ENCODE data around the gene DDX42.
A peak's percentile ranks its signal among the peaks of the same experiment; 100 is the strongest.
"Not testable (repeated sequence)": the region's sequence is repeated elsewhere in the genome, so short reads cannot be mapped to it uniquely, and the experiment has no call there.

DDX42 gene

GRCh38 chr17:63796375-63796774 is 22.4 kb downstream of the DDX42 start:
- not testable (repeated sequence) for H3K4me3 ChIP-seq (ENCODE audit: low read depth in 1 of 5, low read length in 5 of 5); H3K9me3 ChIP-seq (ENCODE audit: control insufficient read depth in 5 of 5, low read length in 5 of 5); H3K27me3 ChIP-seq (ENCODE audit: control insufficient read depth in 5 of 5, insufficient read depth in 4 of 5, low read length in 5 of 5); H3K4me1 ChIP-seq (ENCODE audit: control insufficient read depth in 5 of 5, insufficient read depth in 5 of 5, low read length in 5 of 5); H3K27ac ChIP-seq (ENCODE audit: low read depth, low read length); H3K9ac ChIP-seq (ENCODE audit: low read length in 5 of 5)
- H3K36me3 ChIP-seq (ENCODE audit: control insufficient read depth in 5 of 5, insufficient read depth in 5 of 5, low read length in 5 of 5), result peaks cover 57 to 93% (median 77%) of the 10 kb centered on the region in 5 donors

- no peaks in the 10 kb centered on the region for H3K27me3 ChIP-seq (ENCODE audit: control insufficient read depth in 5 of 5, insufficient read depth in 4 of 5, low read length in 5 of 5)
- H3K9me3 ChIP-seq (ENCODE audit: control insufficient read depth in 5 of 5, low read length in 5 of 5), result no peaks in the 10 kb centered on the region
- no peak overlapping the region for H3K9ac ChIP-seq (ENCODE audit: low read length in 5 of 5)
- no peaks in the 10 kb centered on the region for H3K4me1 ChIP-seq (ENCODE audit: control insufficient read depth in 5 of 5, insufficient read depth in 5 of 5, low read length in 5 of 5)
- no peak overlapping the region for H3K4me3 ChIP-seq (ENCODE audit: low read depth in 1 of 5, low read length in 5 of 5)
- no peak overlapping the region for H3K27ac ChIP-seq (ENCODE audit: low read depth, low read length)
- H3K36me3 ChIP-seq (ENCODE audit: control insufficient read depth in 5 of 5, insufficient read depth in 5 of 5, low read length in 5 of 5), result peaks cover 56 to 97% (median 77%) of the 10 kb centered on the region in 5 donors
These were observed 24.7 kb downstream of the DDX42 start for GRCh38 chr17:63798572-63799106.

- Histone ChIP-seq H3K4me1 (ENCODE audit: control insufficient read depth in 5 of 5, insufficient read depth in 5 of 5, low read length in 5 of 5) (peaks cover 0 to 3% (median 0%) of the 10 kb centered on the region in 5 donors), H3K36me3 (ENCODE audit: control insufficient read depth in 5 of 5, insufficient read depth in 5 of 5, low read length in 5 of 5) (peaks cover 55 to 91% (median 69%) of the 10 kb centered on the region in 5 donors), H3K4me3 (ENCODE audit: low read depth in 1 of 5, low read length in 5 of 5) (no peak overlapping the region)
These were observed 26.8 kb downstream of the DDX42 start for GRCh38 chr17:63800783-63801182.

GRCh38 chr17:63804328-63804727 is 30.4 kb downstream of the DDX42 start:
- no peak overlapping the region for H3K4me3 ChIP-seq (ENCODE audit: low read depth in 1 of 5, low read length in 5 of 5)
- H3K36me3 ChIP-seq (ENCODE audit: control insufficient read depth in 5 of 5, insufficient read depth in 5 of 5, low read length in 5 of 5), result peaks cover 55 to 90% (median 74%) of the 10 kb centered on the region in 5 donors
- H3K9ac ChIP-seq (ENCODE audit: low read length in 5 of 5), result no peak overlapping the region
- no peaks in the 10 kb centered on the region for H3K9me3 ChIP-seq (ENCODE audit: control insufficient read depth in 5 of 5, low read length in 5 of 5)
- no peaks in the 10 kb centered on the region for H3K27me3 ChIP-seq (ENCODE audit: control insufficient read depth in 5 of 5, insufficient read depth in 4 of 5, low read length in 5 of 5)
- H3K4me1 ChIP-seq (ENCODE audit: control insufficient read depth in 5 of 5, insufficient read depth in 5 of 5, low read length in 5 of 5), result peaks cover 0 to 3% (median 0%) of the 10 kb centered on the region in 5 donors
- H3K27ac ChIP-seq (ENCODE audit: low read depth, low read length), result no peak overlapping the region

More at GRCh38 chr17:63800783-63801182, 26.8 kb downstream of the DDX42 start:
- no peaks in the 10 kb centered on the region for H3K9me3 ChIP-seq (ENCODE audit: control insufficient read depth in 5 of 5, low read length in 5 of 5)
- no peaks in the 10 kb centered on the region for H3K27me3 ChIP-seq (ENCODE audit: control insufficient read depth in 5 of 5, insufficient read depth in 4 of 5, low read length in 5 of 5)
- no peak overlapping the region for H3K9ac ChIP-seq (ENCODE audit: low read length in 5 of 5)
- H3K27ac ChIP-seq (ENCODE audit: low read depth, low read length), result no peak overlapping the region

GRCh38 chr17:63805591-63805990 is 31.6 kb downstream of the DDX42 start:
- peaks cover 0 to 3% (median 0%) of the 10 kb centered on the region in 5 donors for H3K4me1 ChIP-seq (ENCODE audit: control insufficient read depth in 5 of 5, insufficient read depth in 5 of 5, low read length in 5 of 5)
- no peaks in the 10 kb centered on the region for H3K9me3 ChIP-seq (ENCODE audit: control insufficient read depth in 5 of 5, low read length in 5 of 5)
- no peak overlapping the region for H3K9ac ChIP-seq (ENCODE audit: low read length in 5 of 5)
- H3K27ac ChIP-seq (ENCODE audit: low read depth, low read length), result no peak overlapping the region
- peaks cover 52 to 90% (median 73%) of the 10 kb centered on the region in 5 donors for H3K36me3 ChIP-seq (ENCODE audit: control insufficient read depth in 5 of 5, insufficient read depth in 5 of 5, low read length in 5 of 5)
- H3K4me3 ChIP-seq (ENCODE audit: low read depth in 1 of 5, low read length in 5 of 5), result no peak overlapping the region
- no peaks in the 10 kb centered on the region for H3K27me3 ChIP-seq (ENCODE audit: control insufficient read depth in 5 of 5, insufficient read depth in 4 of 5, low read length in 5 of 5)

GRCh38 chr17:63809970-63810369 is 36.0 kb downstream of the DDX42 start:
- H3K4me1 ChIP-seq (ENCODE audit: control insufficient read depth in 5 of 5, insufficient read depth in 5 of 5, low read length in 5 of 5), result peaks cover 0 to 3% (median 0%) of the 10 kb centered on the region in 5 donors
- H3K9ac ChIP-seq (ENCODE audit: low read length in 5 of 5), result no peak overlapping the region
- no peak overlapping the region for H3K4me3 ChIP-seq (ENCODE audit: low read depth in 1 of 5, low read length in 5 of 5)
- H3K9me3 ChIP-seq (ENCODE audit: control insufficient read depth in 5 of 5, low read length in 5 of 5), result no peaks in the 10 kb centered on the region
- peaks cover 60 to 99% (median 91%) of the 10 kb centered on the region in 5 donors for H3K36me3 ChIP-seq (ENCODE audit: control insufficient read depth in 5 of 5, insufficient read depth in 5 of 5, low read length in 5 of 5)
- no peak overlapping the region for H3K27ac ChIP-seq (ENCODE audit: low read depth, low read length)
- H3K27me3 ChIP-seq (ENCODE audit: control insufficient read depth in 5 of 5, insufficient read depth in 4 of 5, low read length in 5 of 5), result no peaks in the 10 kb centered on the region

GRCh38 chr17:63816123-63816522 is 42.2 kb downstream of the DDX42 start:
- Histone ChIP-seq H3K4me3 (ENCODE audit: low read depth in 1 of 5, low read length in 5 of 5) (no peak overlapping the region), H3K27ac (ENCODE audit: low read depth, low read length) (no peak overlapping the region), H3K27me3 (ENCODE audit: control insufficient read depth in 5 of 5, insufficient read depth in 4 of 5, low read length in 5 of 5) (no peaks in the 10 kb centered on the region), H3K36me3 (ENCODE audit: control insufficient read depth in 5 of 5, insufficient read depth in 5 of 5, low read length in 5 of 5) (peaks cover 48 to 99% (median 97%) of the 10 kb centered on the region in 5 donors), H3K9me3 (ENCODE audit: control insufficient read depth in 5 of 5, low read length in 5 of 5) (no peaks in the 10 kb centered on the region), H3K4me1 (ENCODE audit: control insufficient read depth in 5 of 5, insufficient read depth in 5 of 5, low read length in 5 of 5) (peaks cover 0 to 10% (median 0%) of the 10 kb centered on the region in 5 donors), H3K9ac (ENCODE audit: low read length in 5 of 5) (no peak overlapping the region)

GRCh38 chr17:63816669-63817068 is 42.7 kb downstream of the DDX42 start:
- no peak overlapping the region for H3K27ac ChIP-seq (ENCODE audit: low read depth, low read length)
- no peak overlapping the region for H3K9ac ChIP-seq (ENCODE audit: low read length in 5 of 5)
- H3K4me3 ChIP-seq (ENCODE audit: low read depth in 1 of 5, low read length in 5 of 5), result no peak overlapping the region
- H3K27me3 ChIP-seq (ENCODE audit: control insufficient read depth in 5 of 5, insufficient read depth in 4 of 5, low read length in 5 of 5), result no peaks in the 10 kb centered on the region
- peaks cover 45 to 99% (median 97%) of the 10 kb centered on the region in 5 donors for H3K36me3 ChIP-seq (ENCODE audit: control insufficient read depth in 5 of 5, insufficient read depth in 5 of 5, low read length in 5 of 5)
- H3K9me3 ChIP-seq (ENCODE audit: control insufficient read depth in 5 of 5, low read length in 5 of 5), result no peaks in the 10 kb centered on the region
- H3K4me1 ChIP-seq (ENCODE audit: control insufficient read depth in 5 of 5, insufficient read depth in 5 of 5, low read length in 5 of 5), result peaks cover 0 to 10% (median 0%) of the 10 kb centered on the region in 5 donors

- no peak overlapping the region for H3K4me3 ChIP-seq (ENCODE audit: low read depth in 1 of 5, low read length in 5 of 5)
- H3K4me1 ChIP-seq (ENCODE audit: control insufficient read depth in 5 of 5, insufficient read depth in 5 of 5, low read length in 5 of 5), result peaks cover 0 to 10% (median 0%) of the 10 kb centered on the region in 5 donors
- H3K27me3 ChIP-seq (ENCODE audit: control insufficient read depth in 5 of 5, insufficient read depth in 4 of 5, low read length in 5 of 5), result no peaks in the 10 kb centered on the region
- no peak overlapping the region for H3K27ac ChIP-seq (ENCODE audit: low read depth, low read length)
- H3K9me3 ChIP-seq (ENCODE audit: control insufficient read depth in 5 of 5, low read length in 5 of 5), result no peaks in the 10 kb centered on the region
- peaks cover 48 to 99% (median 97%) of the 10 kb centered on the region in 5 donors for H3K36me3 ChIP-seq (ENCODE audit: control insufficient read depth in 5 of 5, insufficient read depth in 5 of 5, low read length in 5 of 5)
- no peak overlapping the region for H3K9ac ChIP-seq (ENCODE audit: low read length in 5 of 5)
These were observed 43.9 kb downstream of the DDX42 start for GRCh38 chr17:63817736-63818385.

GRCh38 chr17:63819131-63819530 is 45.2 kb downstream of the DDX42 start:
- Histone ChIP-seq H3K9ac (ENCODE audit: low read length in 5 of 5) (peak overlapping the region in 1 of 5 donors; percentile 18), H3K27ac (ENCODE audit: low read depth, low read length) (peak overlapping the region; percentile 0), H3K4me3 (ENCODE audit: low read depth in 1 of 5, low read length in 5 of 5) (no peak overlapping the region), H3K36me3 (ENCODE audit: control insufficient read depth in 5 of 5, insufficient read depth in 5 of 5, low read length in 5 of 5) (peaks cover 47 to 98% (median 96%) of the 10 kb centered on the region in 5 donors), H3K4me1 (ENCODE audit: control insufficient read depth in 5 of 5, insufficient read depth in 5 of 5, low read length in 5 of 5) (peaks cover 0 to 10% (median 0%) of the 10 kb centered on the region in 5 donors), H3K27me3 (ENCODE audit: control insufficient read depth in 5 of 5, insufficient read depth in 4 of 5, low read length in 5 of 5) (no peaks in the 10 kb centered on the region), H3K9me3 (ENCODE audit: control insufficient read depth in 5 of 5, low read length in 5 of 5) (no peaks in the 10 kb centered on the region)

Data from subcutaneous abdominal adipose tissue (tissue), 5 donors.